NOMO-1 treated with DMSO at 0.1 percent for 48 hours (cell line): Measurements from ENCODE around the gene SIPA1.

ENCODE experiments used
- DNase-seq: peaks from one replicate; lab custom pipeline; 2025; ENCODE audit not compliant: unreplicated experiment; lab: John Stamatoyannopoulos, UW

SIPA1 gene

DNA sequence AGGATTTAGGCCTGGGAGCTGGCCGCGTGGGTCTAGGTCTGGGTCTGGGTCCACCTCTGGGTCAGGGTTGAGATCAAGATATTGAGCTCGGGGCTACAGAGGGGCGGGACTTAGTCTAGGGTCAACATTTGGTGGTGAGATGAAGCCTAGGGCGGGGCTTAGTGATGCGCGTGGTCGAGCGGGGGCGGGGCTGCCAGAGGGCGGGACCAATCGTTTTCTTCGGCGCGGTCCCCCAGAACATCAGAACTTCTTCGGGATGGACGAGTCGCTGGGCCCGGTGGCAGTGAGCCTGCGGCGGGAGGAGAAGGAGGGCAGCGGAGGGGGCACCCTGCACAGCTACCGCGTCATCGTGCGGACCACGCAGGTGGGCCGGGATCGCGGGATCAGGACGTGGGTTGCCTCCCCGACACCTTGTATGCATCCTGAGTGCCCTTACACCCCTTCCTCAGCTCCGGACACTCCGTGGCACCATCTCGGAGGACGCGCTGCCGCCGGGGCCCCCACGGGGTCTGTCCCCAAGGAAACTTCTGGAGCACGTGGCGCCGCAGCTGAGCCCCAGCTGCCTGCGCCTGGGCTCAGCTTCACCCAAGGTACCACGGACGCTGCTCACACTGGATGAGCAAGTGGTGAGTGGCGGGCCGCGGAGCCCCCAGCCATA lies 4.2 kb downstream of the SIPA1 start:
- no peak for DNase-seq

- DNase-seq = no peak
Observed at GRCh38 chr11:65643971-65644370, 6.1 kb downstream of the SIPA1 start.

GRCh38 chr11:65644837-65645236 lies 6.9 kb downstream of the SIPA1 start:
- DNase-seq = no peak

DNA sequence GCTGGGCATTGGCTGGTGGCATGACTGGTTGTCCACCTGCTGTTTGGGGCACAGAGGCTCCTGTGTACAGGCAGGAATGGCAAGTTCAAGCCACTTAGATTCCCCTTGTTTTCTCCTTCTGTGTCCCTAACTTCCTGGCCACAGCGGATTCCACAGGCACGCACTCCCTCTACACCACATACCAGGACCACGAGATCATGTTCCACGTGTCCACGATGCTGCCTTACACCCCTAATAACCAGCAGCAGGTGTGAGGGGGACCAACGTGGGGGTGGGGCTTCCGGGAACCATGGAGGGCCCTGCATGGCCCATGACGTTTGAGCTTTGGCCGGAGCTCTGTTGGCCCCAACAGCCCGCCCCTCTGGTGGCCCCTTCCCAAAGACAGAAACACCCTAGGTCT lies 7.8 kb downstream of the SIPA1 start:
- no peak for DNase-seq

GRCh38 chr11:65646288-65646957 lies 8.5 kb downstream of the SIPA1 start:
- DNase-seq = no peak

GRCh38 chr11:65646958-65647701 lies 9.2 kb downstream of the SIPA1 start:
- no peak for DNase-seq

DNA sequence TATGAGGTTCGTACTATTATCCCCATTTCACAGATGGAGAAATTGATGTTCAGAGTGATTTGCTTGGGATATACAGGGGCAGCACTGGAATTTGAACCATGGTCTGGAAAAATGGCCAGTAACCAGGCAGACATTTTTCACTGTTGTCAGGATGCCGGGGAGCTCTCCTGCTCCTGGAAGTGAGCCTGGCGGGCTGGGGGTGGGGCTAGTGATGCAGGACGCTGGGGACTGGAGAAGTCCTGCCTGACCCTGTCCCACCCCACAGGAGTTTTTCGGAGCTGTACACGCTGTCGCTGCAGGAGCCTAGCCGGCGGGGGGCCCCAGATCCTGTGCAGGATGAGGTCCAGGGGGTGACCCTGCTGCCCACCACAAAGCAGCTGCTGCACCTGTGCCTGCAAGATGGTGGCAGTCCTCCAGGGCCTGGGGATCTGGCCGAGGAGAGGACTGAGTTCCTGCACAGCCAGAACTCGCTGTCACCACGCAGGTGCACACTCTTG lies 11.1 kb downstream of the SIPA1 start:
- DNase-seq = no peak

DNA sequence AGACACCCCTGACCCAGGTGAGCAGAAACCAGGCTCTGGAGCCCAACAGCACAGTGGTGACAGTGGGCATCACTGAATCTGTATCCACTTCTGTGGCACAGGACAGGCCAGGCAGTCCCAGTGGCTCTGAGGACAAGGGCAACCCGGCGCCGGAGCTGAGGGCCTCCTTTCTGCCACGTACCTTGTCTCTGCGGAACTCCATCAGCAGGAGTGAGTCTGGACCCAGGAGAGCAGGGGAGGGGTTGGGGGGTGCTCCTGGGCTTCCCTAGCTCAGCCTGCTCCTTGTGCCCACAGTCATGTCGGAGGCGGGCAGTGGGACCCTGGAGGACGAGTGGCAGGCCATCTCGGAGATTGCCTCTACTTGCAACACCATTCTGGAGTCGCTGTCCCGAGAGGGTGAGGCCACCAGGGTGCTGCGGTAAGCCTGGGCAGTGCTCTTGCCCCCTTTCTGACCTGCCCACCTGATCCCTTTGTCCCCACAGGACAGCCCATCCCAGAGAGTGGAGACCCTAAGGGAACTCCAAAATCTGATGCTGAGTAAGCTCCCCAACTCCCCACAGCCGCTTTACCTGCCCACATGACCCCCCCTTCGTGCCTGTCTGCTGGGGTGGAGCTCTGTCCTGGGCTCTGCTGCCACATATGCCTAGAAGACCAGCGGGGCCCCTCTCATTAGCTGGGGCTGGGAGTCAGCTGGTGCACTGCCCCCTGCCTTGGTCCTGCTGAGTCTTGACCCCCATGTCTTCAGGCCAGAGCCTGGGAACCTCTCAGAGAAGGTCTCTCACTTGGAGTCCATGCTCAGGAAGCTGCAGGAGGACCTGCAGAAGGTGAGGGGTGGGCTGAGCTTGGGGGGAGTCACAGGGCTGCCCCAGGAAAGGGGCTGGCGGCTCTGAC lies 12.0 kb downstream of the SIPA1 start:
- no peak for DNase-seq

GRCh38 chr11:65650547-65651338 lies 12.8 kb downstream of the SIPA1 start:
- no peak for DNase-seq

GRCh38 chr11:65651339-65651588 lies 13.4 kb downstream of the SIPA1 start:
- DNase-seq = no peak

GRCh38 chr11:65651589-65652510 lies 13.9 kb downstream of the SIPA1 start:
- no peak for DNase-seq

DNA sequence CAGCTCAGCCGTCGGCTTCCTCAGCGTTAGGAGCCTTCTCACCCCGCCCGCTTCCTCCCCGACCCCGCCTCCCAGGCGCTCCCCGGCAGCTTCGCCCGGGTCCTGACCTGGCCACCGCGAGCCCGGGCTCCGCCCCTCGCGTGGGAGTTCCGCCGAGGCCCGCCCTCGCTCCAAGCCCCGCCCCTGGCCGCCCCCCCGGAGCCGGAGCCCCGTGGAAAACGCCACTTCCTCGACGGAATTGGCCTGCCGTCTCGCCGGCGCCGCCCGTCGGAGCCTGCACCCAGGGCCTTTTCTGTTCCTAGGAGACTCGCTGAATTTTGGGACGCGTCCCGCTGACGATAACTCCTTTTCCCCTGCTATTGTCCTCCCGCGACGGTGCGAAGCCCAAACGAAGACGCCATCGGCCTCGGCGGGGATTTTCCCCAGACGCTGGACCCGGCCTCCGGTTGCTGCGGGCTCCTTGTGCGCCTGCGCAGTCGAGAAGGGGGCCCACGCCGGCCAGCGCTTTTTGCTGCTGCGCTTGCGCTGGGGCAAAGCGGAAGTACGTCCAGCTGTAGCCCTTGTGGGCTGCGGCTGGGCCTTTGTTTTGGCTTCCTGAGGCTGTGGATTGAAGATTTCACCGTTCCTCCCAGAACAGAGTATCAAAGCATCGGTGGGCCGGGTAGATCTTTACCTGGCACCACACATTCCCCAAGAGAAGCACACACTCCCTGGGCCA lies 14.8 kb downstream of the SIPA1 start:
- peak; percentile 90 for DNase-seq

- peak; percentile 13 for DNase-seq
Observed at GRCh38 chr11:65653229-65654225, 15.6 kb downstream of the SIPA1 start.

- no peak for DNase-seq
Observed at GRCh38 chr11:65654375-65655349, 16.8 kb downstream of the SIPA1 start.

DNA sequence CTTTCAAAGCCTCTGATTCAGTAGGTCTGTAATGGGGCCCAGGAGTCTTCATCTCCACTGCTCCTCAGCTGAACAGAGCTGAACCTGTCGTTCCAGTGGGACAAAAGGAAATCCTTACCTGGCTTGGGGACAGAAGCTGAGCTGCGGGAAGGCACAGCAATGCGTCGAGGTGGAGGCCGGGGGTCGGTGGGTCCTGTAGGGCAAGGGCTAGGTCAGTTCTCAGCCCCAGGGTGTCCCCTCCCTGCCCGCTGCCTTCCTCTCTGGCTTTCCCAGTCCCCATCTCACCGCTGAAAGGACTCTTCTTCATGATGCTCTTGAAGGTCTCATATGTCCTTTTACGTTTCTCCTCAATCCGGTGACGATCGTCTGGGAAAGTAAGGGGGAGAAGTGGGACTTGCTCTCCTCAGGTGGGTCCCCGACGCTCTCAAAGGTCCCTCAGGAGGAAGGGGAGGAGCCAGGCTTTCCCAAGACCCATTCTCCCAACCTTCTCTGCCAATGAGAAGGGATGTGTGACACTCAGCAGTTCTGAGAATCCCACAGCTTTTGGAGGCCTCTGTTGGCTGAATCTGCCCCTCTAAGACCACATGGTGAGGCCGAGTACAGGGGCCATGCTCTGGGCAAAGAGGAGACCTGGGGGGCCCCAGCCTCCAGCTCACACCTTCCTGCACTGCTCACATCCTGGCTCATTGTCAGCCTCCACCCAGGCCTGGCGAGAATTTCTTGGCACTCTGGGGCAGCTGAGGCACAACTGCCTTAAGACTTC lies 17.9 kb downstream of the SIPA1 start:
- no peak for DNase-seq

- no peak for DNase-seq
Observed at GRCh38 chr11:65657426-65657825, 19.5 kb downstream of the SIPA1 start.
